Gastrocnemius medialis (tissue), 4 donors: Measurements from ENCODE around the gene PIAS1.

Experiments used
- CTCF ChIP-seq, 5 experiments: fragments of 450-650 bp in 3 of 5; fragments of 200-600 bp in 2 of 5; sonication (generic) in 2 of 5; IDR thresholded peaks in 4 of 5; conservative IDR thresholded peaks in 1 of 5; 1 replicate in 4 of 5; 2 replicates in 1 of 5; pipeline ENCODE4 v1.5.1; 2016 to 2019; ENCODE audit warnings: antibody characterized with exemption in 5 of 5, mild to moderate bottlenecking in 3 of 5, moderate library complexity in 3 of 5
- POLR2A ChIP-seq, 2 donors: fragments of 450-650 bp; IDR thresholded peaks; one replicate each; pipeline ENCODE4 v1.6.1; 2017; ENCODE audit warnings: antibody characterized with exemption in 2 of 2, mild to moderate bottlenecking in 2 of 2, moderate library complexity in 2 of 2

DNA sequence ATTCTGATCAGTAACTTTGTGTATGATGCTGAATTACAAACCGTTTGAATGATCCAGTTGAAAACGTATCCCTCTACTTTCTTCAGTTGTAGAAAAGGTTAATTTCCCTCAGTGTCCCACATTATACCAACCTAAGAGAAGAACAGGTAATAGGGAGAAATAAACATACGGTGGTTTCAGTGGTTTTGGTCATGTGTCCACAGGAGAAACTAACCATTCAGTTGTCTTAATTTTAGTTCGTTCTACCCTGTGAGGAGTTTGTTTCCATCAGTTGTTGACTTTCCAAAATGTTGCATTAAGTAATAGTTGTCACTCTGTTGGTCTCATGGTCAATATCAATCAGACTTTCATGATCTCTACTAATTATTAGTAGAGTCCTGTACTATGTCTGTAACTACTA is 135.9 kb downstream of the PIAS1 start:
- TF ChIP-seq CTCF (IDR thresholded peaks at IDR 0.05 in 4 of 5, conservative IDR thresholded peaks at IDR 0.05 in 1 of 5) (no peak), POLR2A (IDR thresholded peaks at IDR 0.05) (no peak)
